ENCODE results near the gene PLEKHG3.
"Not testable (repeated sequence)": the region's sequence is repeated elsewhere in the genome, so short reads cannot be mapped to it uniquely, and the experiment has no call there.

The PLEKHG3 gene

GRCh38 chr14:64686282-64686615 is 18.0 kb upstream of the PLEKHG3 start:
- no peak for DNase-seq (ENCODE audit: extremely low read depth in 1 of 2, low read depth in 1 of 2)

- DNase-seq (ENCODE audit: extremely low read depth in 1 of 2, low read depth in 1 of 2): no peak
Observed at GRCh38 chr14:64688031-64688430, 16.2 kb upstream of the PLEKHG3 start.

- DNase-seq (ENCODE audit: extremely low read depth in 1 of 2, low read depth in 1 of 2): no peak
Observed at GRCh38 chr14:64688811-64689281, 15.4 kb upstream of the PLEKHG3 start.

- DNase-seq (ENCODE audit: extremely low read depth in 1 of 2, low read depth in 1 of 2): no peak
Observed at GRCh38 chr14:64689289-64689688, 14.9 kb upstream of the PLEKHG3 start.

GRCh38 chr14:64690607-64691006 is 13.6 kb upstream of the PLEKHG3 start:
- DNase-seq (ENCODE audit: extremely low read depth in 1 of 2, low read depth in 1 of 2): not testable (repeated sequence)

GRCh38 chr14:64691376-64691775 is 12.8 kb upstream of the PLEKHG3 start:
- no peak for DNase-seq (ENCODE audit: extremely low read depth in 1 of 2, low read depth in 1 of 2)

- DNase-seq (ENCODE audit: extremely low read depth in 1 of 2, low read depth in 1 of 2): no peak
Observed at GRCh38 chr14:64692189-64692985, 11.8 kb upstream of the PLEKHG3 start.

- DNase-seq (ENCODE audit: extremely low read depth in 1 of 2, low read depth in 1 of 2): no peak
Observed at GRCh38 chr14:64692986-64693809, 11.0 kb upstream of the PLEKHG3 start.

- no peak for DNase-seq (ENCODE audit: extremely low read depth in 1 of 2, low read depth in 1 of 2)
Observed at GRCh38 chr14:64693810-64694165, 10.4 kb upstream of the PLEKHG3 start.

- no peak for DNase-seq (ENCODE audit: extremely low read depth in 1 of 2, low read depth in 1 of 2)
Observed at GRCh38 chr14:64695071-64695470, 9.2 kb upstream of the PLEKHG3 start.

- no peak for DNase-seq (ENCODE audit: extremely low read depth in 1 of 2, low read depth in 1 of 2)
Observed at GRCh38 chr14:64696355-64696857, 7.8 kb upstream of the PLEKHG3 start.

GRCh38 chr14:64698903-64699302 is 5.3 kb upstream of the PLEKHG3 start:
- no peak for DNase-seq (ENCODE audit: extremely low read depth in 1 of 2, low read depth in 1 of 2)

- no peak for DNase-seq (ENCODE audit: extremely low read depth in 1 of 2, low read depth in 1 of 2)
Observed at GRCh38 chr14:64700290-64700689, 3.9 kb upstream of the PLEKHG3 start.

- DNase-seq (ENCODE audit: extremely low read depth in 1 of 2, low read depth in 1 of 2): no peak
Observed at GRCh38 chr14:64700894-64701293, 3.3 kb upstream of the PLEKHG3 start.

GRCh38 chr14:64701660-64702059 is 2.6 kb upstream of the PLEKHG3 start:
- DNase-seq (ENCODE audit: extremely low read depth in 1 of 2, low read depth in 1 of 2): no peak

GRCh38 chr14:64702493-64703394 is 1.5 kb upstream of the PLEKHG3 start:
- no peak for DNase-seq (ENCODE audit: extremely low read depth in 1 of 2, low read depth in 1 of 2)

- no peak for DNase-seq (ENCODE audit: extremely low read depth in 1 of 2, low read depth in 1 of 2)
Observed at GRCh38 chr14:64703395-64704142, 655 bp upstream of the PLEKHG3 start.

- DNase-seq (ENCODE audit: extremely low read depth in 1 of 2, low read depth in 1 of 2): no peak
Observed at GRCh38 chr14:64704743-64705380, 638 bp downstream of the PLEKHG3 start.

- DNase-seq (ENCODE audit: extremely low read depth in 1 of 2, low read depth in 1 of 2): no peak
Observed at GRCh38 chr14:64705381-64706118, 1.3 kb downstream of the PLEKHG3 start.
